ENCODE measurements around the gene MFAP2.
"Not testable (repeated sequence)": the region's sequence is repeated elsewhere in the genome, so short reads cannot be mapped to it uniquely, and the experiment has no call there.

MFAP2 gene

DNA sequence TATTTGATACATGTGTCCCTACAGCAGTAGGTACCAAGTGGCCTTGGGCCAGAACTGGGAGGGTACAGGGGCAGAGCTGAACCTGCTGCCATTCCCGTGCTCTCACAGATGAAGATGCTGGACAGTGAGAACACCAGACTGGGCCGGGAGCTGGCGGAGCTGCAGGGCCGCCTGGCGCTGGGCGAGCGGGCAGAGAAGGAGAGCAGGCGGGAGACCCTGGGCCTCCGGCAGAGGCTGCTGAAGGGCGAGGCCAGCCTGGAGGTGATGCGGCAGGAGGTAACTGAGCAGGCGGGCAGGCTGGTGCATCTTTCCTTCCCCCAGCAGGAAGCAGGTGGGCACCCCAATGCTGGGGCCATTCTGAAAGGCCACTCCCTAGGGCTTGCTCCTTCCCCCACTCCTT is 21.9 kb downstream of the MFAP2 start:
- DNase-seq = no peak

DNA sequence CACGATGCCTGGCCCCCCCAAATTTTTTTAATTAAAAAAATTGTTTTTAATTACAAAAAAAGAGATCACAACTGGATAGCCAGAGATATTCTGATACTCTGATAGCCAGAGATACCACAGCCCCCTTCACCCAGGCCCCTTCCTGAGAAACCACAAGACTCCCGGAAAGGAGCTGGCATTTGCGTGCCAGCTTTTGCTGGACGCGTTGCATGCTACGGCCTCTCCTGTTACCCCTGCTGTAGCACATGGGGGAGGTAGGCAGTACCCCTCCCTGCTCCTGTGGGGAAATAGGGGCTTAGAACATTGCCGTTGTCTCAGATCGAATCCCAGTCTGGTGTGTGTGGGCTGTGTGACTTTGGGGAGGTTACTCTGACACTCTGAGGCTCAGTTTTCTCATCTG is 22.7 kb downstream of the MFAP2 start:
- DNase-seq = no peak

- DNase-seq = no peak
These were observed 23.6 kb downstream of the MFAP2 start for GRCh38 chr1:16956775-16957174.

GRCh38 chr1:16955186-16955585 is 25.2 kb downstream of the MFAP2 start:
- DNase-seq = no peak

DNA sequence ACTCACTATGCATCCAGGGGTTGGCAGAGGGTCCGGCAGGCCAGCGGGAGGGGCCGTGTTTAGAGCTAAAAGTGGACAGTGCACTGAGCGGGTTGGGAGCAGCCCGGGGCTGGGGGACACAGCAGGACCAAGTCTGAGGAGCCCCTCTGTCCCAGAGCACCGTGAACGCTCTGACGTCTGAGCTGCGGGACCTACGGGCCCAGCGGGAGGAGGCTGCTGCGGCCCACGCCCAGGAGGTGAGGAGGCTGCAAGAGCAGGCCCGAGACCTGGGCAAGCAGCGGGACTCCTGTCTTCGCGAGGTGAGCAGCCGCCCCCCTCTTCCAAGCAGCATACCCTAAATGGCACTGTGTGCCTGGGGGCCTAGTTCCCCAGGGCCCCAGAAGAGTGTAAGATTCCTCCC is 25.8 kb downstream of the MFAP2 start:
- DNase-seq = no peak

- DNase-seq = not testable (repeated sequence)
These were observed 28.0 kb downstream of the MFAP2 start for GRCh38 chr1:16952376-16952775.

DNA sequence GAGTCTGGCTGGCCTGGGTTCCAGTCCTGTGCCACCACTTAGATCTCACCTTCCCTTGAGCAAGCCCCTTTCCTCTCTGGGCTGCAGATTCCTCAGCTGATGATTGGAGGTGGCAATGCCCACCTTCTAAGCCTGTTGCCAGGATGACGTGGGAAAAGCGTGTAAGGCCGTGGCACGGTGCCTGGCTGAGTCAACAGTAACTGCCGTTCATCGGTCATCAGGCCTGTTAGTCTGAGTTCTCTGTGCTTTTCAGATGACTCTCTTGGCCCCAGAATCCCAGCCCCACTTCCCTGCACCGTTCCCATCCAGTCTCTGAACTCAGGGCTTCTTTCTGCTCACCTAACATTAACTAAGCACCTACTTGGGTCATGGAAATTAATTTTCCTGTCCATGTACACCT is 31.4 kb downstream of the MFAP2 start:
- not testable (repeated sequence) for DNase-seq

- DNase-seq = not testable (repeated sequence)
These were observed 32.0 kb downstream of the MFAP2 start for GRCh38 chr1:16948282-16948891.

- DNase-seq = no peak
These were observed 33.8 kb downstream of the MFAP2 start for GRCh38 chr1:16946646-16947045.

DNA sequence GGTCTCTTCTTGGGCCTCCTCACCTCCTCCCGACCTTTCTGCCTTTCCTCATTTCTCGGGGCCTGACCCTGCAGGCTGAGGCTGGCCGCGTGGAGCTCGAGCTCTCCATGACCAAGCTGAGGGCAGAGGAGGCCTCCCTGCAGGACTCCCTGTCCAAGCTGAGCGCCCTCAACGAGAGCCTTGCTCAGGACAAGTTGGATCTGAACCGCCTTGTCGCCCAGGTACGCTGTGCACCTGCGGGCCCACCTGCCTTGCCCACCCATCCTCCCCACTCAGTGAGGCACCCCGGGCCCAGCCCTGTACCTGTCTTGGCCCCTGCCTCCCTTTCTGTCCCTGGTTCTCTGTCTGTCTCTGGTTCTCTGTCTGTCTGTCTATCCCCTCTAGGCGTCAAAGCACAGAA is 34.2 kb downstream of the MFAP2 start:
- DNase-seq = not testable (repeated sequence)

- DNase-seq = not testable (repeated sequence)
These were observed 34.9 kb downstream of the MFAP2 start for GRCh38 chr1:16945512-16945911.

- DNase-seq = no peak
These were observed 36.4 kb downstream of the MFAP2 start for GRCh38 chr1:16944038-16944437.

- not testable (repeated sequence) for DNase-seq
These were observed 40.8 kb downstream of the MFAP2 start for GRCh38 chr1:16939386-16940180.

GRCh38 chr1:16938351-16939321 is 41.8 kb downstream of the MFAP2 start:
- no peak for DNase-seq

GRCh38 chr1:16936580-16936979 is 43.8 kb downstream of the MFAP2 start:
- DNase-seq = not testable (repeated sequence)

GRCh38 chr1:16933945-16934344 is 46.5 kb downstream of the MFAP2 start:
- DNase-seq = not testable (repeated sequence)

DNA sequence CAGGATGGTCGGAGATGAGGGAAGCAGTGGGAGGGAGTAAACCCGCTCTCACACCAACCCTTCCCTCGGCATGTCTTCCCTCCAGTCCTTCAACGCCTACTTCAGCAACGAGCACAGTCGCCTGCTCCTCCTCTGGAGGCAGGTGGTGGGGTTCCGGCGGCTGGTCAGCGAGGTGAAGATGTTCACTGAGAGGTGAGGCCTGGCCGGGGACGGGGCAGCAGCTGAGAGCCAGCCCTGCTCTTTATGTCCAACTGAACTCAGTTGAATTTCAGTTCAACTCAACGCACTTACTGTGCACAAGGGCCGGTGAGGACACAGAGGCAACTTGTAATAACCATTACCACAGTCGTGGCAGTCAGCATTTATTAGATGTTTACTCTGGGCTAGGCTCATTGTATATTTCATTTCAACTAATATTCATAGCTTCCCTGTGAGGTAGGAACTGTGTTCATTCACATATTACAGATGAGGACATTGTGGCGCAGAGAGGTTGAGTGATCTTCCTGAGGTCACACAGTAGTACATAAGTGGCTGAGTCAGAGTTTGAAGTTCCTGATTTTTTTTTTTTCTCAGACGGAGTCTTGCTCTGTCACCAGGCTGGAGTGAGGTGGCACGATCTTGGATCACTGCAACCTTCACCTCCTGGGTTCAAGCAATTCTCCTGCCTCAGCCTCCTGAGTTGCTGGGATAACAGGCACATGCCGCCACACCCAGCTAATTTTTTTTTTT is 49.0 kb downstream of the MFAP2 start:
- DNase-seq = not testable (repeated sequence)

GRCh38 chr1:16929146-16930041 is 51.0 kb downstream of the MFAP2 start:
- DNase-seq = not testable (repeated sequence)

DNA sequence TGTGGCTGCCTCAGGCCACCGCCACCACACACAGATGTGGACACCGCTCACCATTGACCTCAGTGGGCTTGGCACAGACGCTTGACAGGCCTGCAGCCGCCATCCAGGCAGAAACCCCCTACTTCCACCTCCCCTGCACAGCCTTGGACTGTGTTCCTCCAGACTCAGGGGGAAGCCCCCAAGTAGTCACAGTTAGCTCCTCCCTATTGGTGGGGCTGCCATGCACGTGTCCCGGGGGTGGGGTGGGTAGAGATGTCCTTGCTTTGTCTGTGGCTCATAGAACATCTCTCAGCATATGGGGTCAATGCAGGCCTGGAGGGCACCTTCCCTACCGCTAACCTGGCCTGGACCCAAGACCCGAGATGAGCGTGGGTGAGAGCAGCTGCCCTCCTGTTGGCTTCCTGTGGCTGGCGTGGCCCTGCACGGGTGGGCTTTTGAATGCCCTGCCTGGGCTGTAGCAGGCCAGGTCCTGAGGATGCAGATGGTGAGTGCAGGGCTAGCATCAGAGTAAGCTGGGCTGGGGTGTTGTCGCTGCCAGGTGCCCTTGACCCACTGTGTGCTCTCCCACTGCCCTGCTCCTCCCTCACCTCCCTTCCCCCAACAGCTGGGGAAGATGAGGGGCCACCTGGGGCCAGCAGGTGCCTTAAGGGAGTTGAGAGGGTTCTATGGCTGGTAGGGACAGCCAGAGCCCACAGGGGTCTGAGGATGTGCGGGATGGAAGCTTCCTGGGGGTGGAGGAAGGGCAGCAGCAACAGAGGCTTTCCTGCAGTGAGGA is 52.5 kb downstream of the MFAP2 start:
- DNase-seq = no peak

GRCh38 chr1:16927256-16927655 is 53.2 kb downstream of the MFAP2 start:
- DNase-seq = no peak

Measured in eye (tissue), 1 donor.